ENCODE results near the gene KRT16.

Gene KRT16

DNA sequence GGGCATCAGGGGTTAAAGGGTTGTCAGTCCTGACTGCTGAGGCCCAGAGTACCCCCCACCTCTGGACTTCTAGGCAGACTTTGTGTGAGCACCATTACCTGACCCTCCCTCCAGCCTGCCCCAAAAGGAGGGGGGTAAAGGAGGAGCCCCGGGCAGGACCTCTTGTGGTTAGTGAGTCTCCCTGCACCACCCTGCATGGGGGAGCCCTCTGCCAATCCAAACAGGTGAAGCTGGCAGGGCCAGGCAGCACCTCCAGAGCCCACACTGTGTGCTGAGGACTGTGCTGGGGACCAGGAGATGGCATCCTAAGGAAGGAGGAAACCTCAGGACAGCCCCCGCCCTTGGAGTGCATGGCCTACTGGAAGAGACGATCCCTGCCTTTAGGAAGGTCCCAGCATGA lies 23.3 kb downstream of the KRT16 start:
- no peak overlapping the region for H2AFZ ChIP-seq (ENCODE audit: insufficient read depth, low read length, poor library complexity)
- no peak overlapping the region for H4K8ac ChIP-seq (ENCODE audit: low read depth, low read length)
- H3K23ac ChIP-seq (ENCODE audit: low read length) = no peak overlapping the region
- H2BK12ac ChIP-seq (ENCODE audit: low read length) = no peak overlapping the region
- H3K27ac ChIP-seq (ENCODE audit: low read depth, low read length) = no peak overlapping the region
- peaks cover 0 to 2% of the 10 kb centered on the region in 2 experiments for H3K4me1 ChIP-seq (ENCODE audit: control insufficient read depth in 1 of 2, insufficient read depth in 2 of 2, low read length in 2 of 2)
- H2BK5ac ChIP-seq (ENCODE audit: low read depth, low read length, poor library complexity) = no peak overlapping the region
- H3K9ac ChIP-seq (ENCODE audit: low read length) = no peak overlapping the region
- no peak overlapping the region for H3K4me2 ChIP-seq (ENCODE audit: low read length)
- H3K36me3 ChIP-seq (ENCODE audit: control insufficient read depth in 1 of 2, insufficient read depth in 2 of 2, low read length in 2 of 2) = no peaks in the 10 kb centered on the region
- no peak overlapping the region for H2BK120ac ChIP-seq (ENCODE audit: insufficient read depth, low read length, poor library complexity)
- H4K12ac ChIP-seq (ENCODE audit: low read depth, low read length) = no peak overlapping the region
- no peaks in the 10 kb centered on the region for H3K79me2 ChIP-seq (ENCODE audit: control insufficient read depth, insufficient read depth, low read length, poor library complexity)
- no peak for DNase-seq
- no peak overlapping the region for H4K91ac ChIP-seq (ENCODE audit: low read depth, low read length)
- no peak overlapping the region for H3K4me3 ChIP-seq (ENCODE audit: low read depth, low read length)
- no peak overlapping the region for H3K14ac ChIP-seq (ENCODE audit: low read length)
- WGBS (ENCODE audit: extremely low coverage, insufficient coverage, insufficient read length) = no CpG with 5 or more reads among the region's 3 CpGs
- H2AK5ac ChIP-seq (ENCODE audit: low read length) = no peak overlapping the region
- no peak overlapping the region for H3K4ac ChIP-seq (ENCODE audit: low read depth, low read length)
- no peaks in the 10 kb centered on the region for H3K9me3 ChIP-seq (ENCODE audit: insufficient read depth, low read depth, low read length)
- no peak overlapping the region for H3K18ac ChIP-seq (ENCODE audit: low read length)
- no peaks in the 10 kb centered on the region for H3K27me3 ChIP-seq (ENCODE audit: insufficient read depth, low read length)
- no peaks in the 10 kb centered on the region for H3K79me1 ChIP-seq (ENCODE audit: low read length)

GRCh38 chr17:41588126-41588810 lies 24.3 kb downstream of the KRT16 start:
- no peak for DNase-seq
- H3K36me3 ChIP-seq (ENCODE audit: control insufficient read depth in 1 of 2, insufficient read depth in 2 of 2, low read length in 2 of 2) = no peaks in the 10 kb centered on the region
- H3K79me1 ChIP-seq (ENCODE audit: low read length) = no peaks in the 10 kb centered on the region
- no peak overlapping the region for H2BK12ac ChIP-seq (ENCODE audit: low read length)
- no peak overlapping the region for H2BK120ac ChIP-seq (ENCODE audit: insufficient read depth, low read length, poor library complexity)
- no peak overlapping the region for H3K27ac ChIP-seq (ENCODE audit: low read depth, low read length)
- WGBS (ENCODE audit: extremely low coverage, insufficient coverage, insufficient read length) = no CpG with 5 or more reads among the region's 8 CpGs
- H3K4me3 ChIP-seq (ENCODE audit: low read depth, low read length) = no peak overlapping the region
- H4K8ac ChIP-seq (ENCODE audit: low read depth, low read length) = no peak overlapping the region
- no peak overlapping the region for H3K14ac ChIP-seq (ENCODE audit: low read length)
- no peak overlapping the region for H3K18ac ChIP-seq (ENCODE audit: low read length)
- no peaks in the 10 kb centered on the region for H3K27me3 ChIP-seq (ENCODE audit: insufficient read depth, low read length)
- H3K4ac ChIP-seq (ENCODE audit: low read depth, low read length) = no peak overlapping the region
- no peaks in the 10 kb centered on the region for H3K79me2 ChIP-seq (ENCODE audit: control insufficient read depth, insufficient read depth, low read length, poor library complexity)
- no peak overlapping the region for H2AK5ac ChIP-seq (ENCODE audit: low read length)
- no peaks in the 10 kb centered on the region for H3K4me1 ChIP-seq (ENCODE audit: control insufficient read depth in 1 of 2, insufficient read depth in 2 of 2, low read length in 2 of 2)
- no peak overlapping the region for H3K23ac ChIP-seq (ENCODE audit: low read length)
- no peaks in the 10 kb centered on the region for H3K9me3 ChIP-seq (ENCODE audit: insufficient read depth, low read depth, low read length)
- H2AFZ ChIP-seq (ENCODE audit: insufficient read depth, low read length, poor library complexity) = no peak overlapping the region
- no peak overlapping the region for H4K91ac ChIP-seq (ENCODE audit: low read depth, low read length)
- H4K12ac ChIP-seq (ENCODE audit: low read depth, low read length) = no peak overlapping the region
- no peak overlapping the region for H3K9ac ChIP-seq (ENCODE audit: low read length)
- no peak overlapping the region for H2BK5ac ChIP-seq (ENCODE audit: low read depth, low read length, poor library complexity)
- no peak overlapping the region for H3K4me2 ChIP-seq (ENCODE audit: low read length)

DNA sequence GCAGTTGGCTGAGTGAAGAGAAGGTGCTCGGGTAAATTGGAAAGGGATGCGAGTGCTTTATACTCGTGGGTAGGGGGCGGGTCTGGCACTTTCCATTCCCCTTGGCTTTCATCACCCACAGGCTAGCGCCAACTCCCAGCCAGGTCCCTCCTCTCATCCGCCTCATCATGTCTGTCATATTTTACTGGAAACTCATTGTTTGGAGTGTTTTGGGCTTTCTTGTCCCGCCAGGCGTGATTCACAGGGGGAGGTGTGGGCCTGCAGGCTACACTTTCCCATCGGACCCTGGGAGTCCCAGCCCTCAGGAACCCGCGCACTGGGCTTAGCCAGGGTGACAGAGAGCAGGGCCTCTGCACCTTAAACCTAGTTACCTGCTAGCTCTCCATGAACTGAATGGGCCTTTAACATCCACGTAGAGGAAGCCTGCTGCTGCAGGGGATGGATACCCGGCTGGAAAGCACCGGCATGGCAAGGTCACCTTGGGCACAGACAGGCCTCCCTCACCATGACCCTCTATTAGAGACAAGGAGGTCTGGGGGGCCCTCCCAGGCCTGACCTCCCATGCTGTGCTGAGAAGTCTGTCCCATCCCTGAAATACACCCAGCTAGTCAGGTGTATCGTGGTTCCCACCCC lies 25.6 kb downstream of the KRT16 start, which contains the start of gene KRT14:
Gene KRT14, minus strand, starts transcription at position 33 of the 633 bp plus-strand sequence. CDS start 61 bp downstream, outside the sequence.
- H3K4me3 ChIP-seq (ENCODE audit: low read depth, low read length) = no peak within 1 kb of the TSS
- no peak within 1 kb of the TSS for H2BK12ac ChIP-seq (ENCODE audit: low read length)
- H2AK5ac ChIP-seq (ENCODE audit: low read length) = no peak within 1 kb of the TSS
- WGBS (ENCODE audit: extremely low coverage, insufficient coverage, insufficient read length) = no CpG with 5 or more reads among the region's 15 CpGs
- no peak within 1 kb of the TSS for H4K12ac ChIP-seq (ENCODE audit: low read depth, low read length)
- H3K36me3 ChIP-seq (ENCODE audit: control insufficient read depth in 1 of 2, insufficient read depth in 2 of 2, low read length in 2 of 2) = no peaks in the 10 kb centered on the region
- no peaks in the 10 kb centered on the region for H3K79me1 ChIP-seq (ENCODE audit: low read length)
- H3K14ac ChIP-seq (ENCODE audit: low read length) = no peak within 1 kb of the TSS
- H3K27ac ChIP-seq (ENCODE audit: low read depth, low read length) = no peak within 1 kb of the TSS
- no peaks in the 10 kb centered on the region for H3K9me3 ChIP-seq (ENCODE audit: insufficient read depth, low read depth, low read length)
- no peak within 1 kb of the TSS for H4K8ac ChIP-seq (ENCODE audit: low read depth, low read length)
- DNase-seq = peak; percentile 78 to 81
- no peak within 1 kb of the TSS for H3K4me2 ChIP-seq (ENCODE audit: low read length)
- H4K91ac ChIP-seq (ENCODE audit: low read depth, low read length) = no peak within 1 kb of the TSS
- H2BK5ac ChIP-seq (ENCODE audit: low read depth, low read length, poor library complexity) = no peak within 1 kb of the TSS
- H3K23ac ChIP-seq (ENCODE audit: low read length) = no peak within 1 kb of the TSS
- no peaks in the 10 kb centered on the region for H3K79me2 ChIP-seq (ENCODE audit: control insufficient read depth, insufficient read depth, low read length, poor library complexity)
- no peak within 1 kb of the TSS for H3K4ac ChIP-seq (ENCODE audit: low read depth, low read length)
- H3K9ac ChIP-seq (ENCODE audit: low read length) = no peak within 1 kb of the TSS
- no peak within 1 kb of the TSS for H3K18ac ChIP-seq (ENCODE audit: low read length)
- no peaks in the 10 kb centered on the region for H3K27me3 ChIP-seq (ENCODE audit: insufficient read depth, low read length)
- peaks cover 0 to 4% of the 10 kb centered on the region in 2 experiments for H3K4me1 ChIP-seq (ENCODE audit: control insufficient read depth in 1 of 2, insufficient read depth in 2 of 2, low read length in 2 of 2)
- H2BK120ac ChIP-seq (ENCODE audit: insufficient read depth, low read length, poor library complexity) = no peak within 1 kb of the TSS
- no peak within 1 kb of the TSS for H2AFZ ChIP-seq (ENCODE audit: insufficient read depth, low read length, poor library complexity)

DNA sequence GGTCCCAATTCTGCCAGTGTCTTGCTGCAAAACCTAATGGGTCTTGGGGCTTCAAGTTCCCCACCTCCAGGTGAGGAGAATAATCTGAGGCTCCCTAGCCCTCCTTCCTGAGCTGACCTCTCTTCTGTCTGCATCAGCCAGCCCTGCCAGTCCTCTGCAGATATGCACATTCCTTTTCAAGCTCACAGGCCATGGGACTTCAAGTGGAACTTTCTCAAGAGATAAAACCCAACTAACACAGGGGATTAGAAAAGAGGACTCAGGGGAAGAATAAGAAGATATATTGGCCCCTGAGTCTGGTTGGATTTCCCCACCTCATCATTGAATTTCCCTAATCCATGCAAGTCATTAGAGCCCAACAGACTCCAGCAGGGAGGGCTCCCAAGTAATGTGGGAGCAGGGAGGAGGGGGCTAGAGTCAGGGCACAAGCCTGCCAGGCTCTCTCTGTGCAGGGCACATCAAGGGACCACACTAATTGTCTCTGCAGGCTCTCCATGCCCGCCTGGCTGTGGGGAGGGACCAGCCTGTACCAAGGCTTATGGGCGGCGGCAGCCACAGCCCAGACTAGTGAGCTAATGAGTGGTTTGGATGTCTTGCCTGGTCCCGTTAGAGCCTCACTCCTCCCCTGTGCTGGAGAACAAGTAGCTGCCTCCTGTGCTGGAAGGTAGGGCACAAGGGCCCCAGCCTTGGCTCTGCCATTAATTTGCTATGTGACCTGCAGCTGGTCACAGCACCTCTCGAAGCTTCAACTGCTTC lies 27.1 kb downstream of the KRT16 start:
- Histone ChIP-seq H2AFZ (ENCODE audit: insufficient read depth, low read length, poor library complexity) (no peak overlapping the region), H3K79me1 (ENCODE audit: low read length) (no peaks in the 10 kb centered on the region), H3K14ac (ENCODE audit: low read length) (no peak overlapping the region), H3K4me1 (ENCODE audit: control insufficient read depth in 1 of 2, insufficient read depth in 2 of 2, low read length in 2 of 2) (peaks cover 0 to 4% of the 10 kb centered on the region in 2 experiments), H4K91ac (ENCODE audit: low read depth, low read length) (no peak overlapping the region), H3K18ac (ENCODE audit: low read length) (no peak overlapping the region), H3K4ac (ENCODE audit: low read depth, low read length) (no peak overlapping the region), H3K9me3 (ENCODE audit: insufficient read depth, low read depth, low read length) (no peaks in the 10 kb centered on the region), H2AK5ac (ENCODE audit: low read length) (no peak overlapping the region), H3K36me3 (ENCODE audit: control insufficient read depth in 1 of 2, insufficient read depth in 2 of 2, low read length in 2 of 2) (no peaks in the 10 kb centered on the region), H3K4me3 (ENCODE audit: low read depth, low read length) (no peak overlapping the region), H2BK12ac (ENCODE audit: low read length) (no peak overlapping the region), H3K4me2 (ENCODE audit: low read length) (no peak overlapping the region), H3K9ac (ENCODE audit: low read length) (no peak overlapping the region), H2BK120ac (ENCODE audit: insufficient read depth, low read length, poor library complexity) (no peak overlapping the region), H3K79me2 (ENCODE audit: control insufficient read depth, insufficient read depth, low read length, poor library complexity) (no peaks in the 10 kb centered on the region), H4K12ac (ENCODE audit: low read depth, low read length) (no peak overlapping the region), H3K27me3 (ENCODE audit: insufficient read depth, low read length) (no peaks in the 10 kb centered on the region), H2BK5ac (ENCODE audit: low read depth, low read length, poor library complexity) (no peak overlapping the region), H3K27ac (ENCODE audit: low read depth, low read length) (no peak overlapping the region), H3K23ac (ENCODE audit: low read length) (no peak overlapping the region), H4K8ac (ENCODE audit: low read depth, low read length) (no peak overlapping the region)
- no CpG with 5 or more reads among the region's 5 CpGs for WGBS (ENCODE audit: extremely low coverage, insufficient coverage, insufficient read length)
- DNase-seq = no peak

Data from trophoblast cell (in vitro differentiated cells and primary cell).